T-helper 22 cell (primary cell): ENCODE measurements around the gene ACP5.

Source experiments
- DNase-seq: peaks from one replicate; pipeline ENCODE4 v3.0.0-alpha.2; 2020; ENCODE audit warnings: low read depth

ACP5 gene

DNA sequence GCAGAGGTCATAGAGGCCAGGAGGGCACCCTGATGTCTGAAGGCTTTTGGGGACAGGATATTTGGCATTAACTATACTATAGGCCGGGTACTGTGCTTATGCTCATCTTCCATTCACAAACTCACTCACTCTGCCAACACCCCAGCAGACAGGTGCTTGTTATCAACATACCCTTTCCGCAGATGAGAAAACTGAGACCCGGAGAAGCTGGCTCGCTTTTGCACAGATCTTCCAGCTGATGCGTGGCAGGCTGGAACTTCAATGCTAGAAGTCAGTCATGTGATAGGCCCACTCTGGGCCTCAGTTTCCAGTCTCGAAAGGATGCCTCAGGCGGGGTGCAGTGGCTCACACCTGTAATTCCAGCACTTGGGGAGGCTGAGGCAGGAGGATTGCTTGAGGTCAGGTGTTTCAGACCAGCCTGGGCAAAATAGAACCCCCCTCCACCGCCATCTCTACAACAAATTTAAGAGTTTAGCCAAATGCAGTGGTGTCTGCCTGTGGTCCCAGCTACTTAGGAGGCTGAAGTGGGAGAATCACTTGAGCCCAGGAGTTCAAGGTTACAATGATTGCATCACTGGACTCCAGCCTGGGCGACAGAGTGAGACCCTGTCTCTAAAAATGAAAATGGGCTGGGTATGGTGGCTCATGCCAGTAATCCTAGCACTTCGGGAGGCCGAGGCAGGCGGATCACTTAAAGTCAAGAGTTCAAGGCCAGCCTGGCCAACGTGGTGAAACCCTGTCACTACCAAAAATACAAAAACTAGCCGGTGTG lies 29.3 kb downstream of the ACP5 start:
- no peak for DNase-seq

DNA sequence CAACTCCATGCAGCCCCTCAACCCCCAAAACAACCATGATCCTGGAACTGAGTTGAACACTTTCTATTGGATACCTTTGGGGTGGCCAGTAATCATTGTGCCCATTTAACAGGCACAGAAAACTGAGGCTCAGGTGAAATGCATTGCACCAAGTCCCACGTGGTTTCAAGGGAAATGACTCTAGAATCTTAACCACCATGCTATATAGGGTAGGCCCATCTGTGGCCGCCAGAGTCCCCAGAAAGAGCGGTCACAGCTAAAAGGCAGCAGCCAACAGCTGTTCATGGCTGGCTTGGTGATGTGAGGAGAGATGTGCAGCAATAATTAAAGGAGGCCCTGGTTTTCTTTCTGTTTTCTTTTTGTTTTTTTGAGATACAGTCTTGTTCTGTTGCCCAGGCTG lies 36.2 kb downstream of the ACP5 start:
- no peak for DNase-seq

DNA sequence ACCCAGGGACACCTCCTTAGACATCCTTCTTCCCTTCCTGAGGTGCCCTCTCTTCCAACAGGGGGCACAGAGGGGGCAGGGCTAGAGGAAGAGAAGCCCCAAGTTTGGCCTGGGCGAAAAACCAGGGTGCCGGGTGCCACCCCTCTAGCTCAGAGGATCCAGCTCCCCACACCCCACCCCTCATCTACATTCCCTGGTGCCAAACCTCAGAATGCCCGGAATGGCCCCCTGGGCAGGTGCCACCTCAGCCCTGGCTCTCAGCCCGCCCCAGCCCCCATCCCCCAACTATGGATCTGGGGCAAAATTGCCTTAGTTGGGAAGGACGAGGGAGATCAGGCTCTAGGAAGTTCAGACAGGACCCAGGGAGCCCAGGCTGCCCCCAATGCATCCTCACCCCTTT lies 36.8 kb downstream of the ACP5 start:
- no peak for DNase-seq

DNA sequence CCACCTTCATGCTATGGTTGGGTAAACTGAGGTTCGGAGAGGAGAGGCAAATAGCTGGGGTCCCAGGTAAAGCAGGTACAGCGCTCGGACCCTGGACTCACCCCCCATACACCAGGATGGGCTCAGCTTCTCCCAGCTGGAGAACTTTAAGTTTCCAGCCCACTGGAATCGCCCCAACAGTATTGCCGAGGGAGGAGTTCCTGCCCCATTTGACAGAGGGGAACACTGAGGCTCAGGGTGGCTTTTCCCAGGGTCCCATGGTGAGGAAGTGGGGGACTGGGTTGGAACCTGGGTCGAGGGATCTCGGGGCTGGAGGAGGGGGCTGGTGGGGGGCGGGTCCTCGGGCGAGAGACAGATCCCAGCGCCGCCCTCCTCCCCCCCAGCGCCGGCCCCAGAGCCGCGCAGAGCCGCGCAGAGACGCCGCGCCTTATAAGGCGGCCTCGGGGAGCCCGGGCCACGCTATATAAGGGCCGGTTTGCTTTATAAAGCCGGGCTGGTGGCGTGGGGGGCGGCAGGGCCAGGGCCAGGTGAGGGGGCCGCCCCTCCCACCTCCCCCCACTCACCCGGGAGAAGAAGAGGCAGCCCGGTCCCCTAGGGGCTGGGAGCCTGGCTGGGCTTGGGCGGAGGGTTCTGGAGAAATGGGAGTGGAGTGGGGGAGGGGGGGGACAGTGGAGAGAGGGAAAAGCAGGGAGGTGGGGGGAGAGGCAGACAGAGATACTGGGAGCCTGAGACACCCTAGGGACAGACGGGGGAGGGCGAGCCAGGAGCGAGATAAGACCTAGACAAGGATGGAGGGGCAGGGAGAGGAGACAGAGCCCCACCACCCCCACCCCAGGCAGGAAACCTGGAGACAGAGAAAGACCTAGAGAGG lies 37.7 kb downstream of the ACP5 start:
- no peak for DNase-seq

DNA sequence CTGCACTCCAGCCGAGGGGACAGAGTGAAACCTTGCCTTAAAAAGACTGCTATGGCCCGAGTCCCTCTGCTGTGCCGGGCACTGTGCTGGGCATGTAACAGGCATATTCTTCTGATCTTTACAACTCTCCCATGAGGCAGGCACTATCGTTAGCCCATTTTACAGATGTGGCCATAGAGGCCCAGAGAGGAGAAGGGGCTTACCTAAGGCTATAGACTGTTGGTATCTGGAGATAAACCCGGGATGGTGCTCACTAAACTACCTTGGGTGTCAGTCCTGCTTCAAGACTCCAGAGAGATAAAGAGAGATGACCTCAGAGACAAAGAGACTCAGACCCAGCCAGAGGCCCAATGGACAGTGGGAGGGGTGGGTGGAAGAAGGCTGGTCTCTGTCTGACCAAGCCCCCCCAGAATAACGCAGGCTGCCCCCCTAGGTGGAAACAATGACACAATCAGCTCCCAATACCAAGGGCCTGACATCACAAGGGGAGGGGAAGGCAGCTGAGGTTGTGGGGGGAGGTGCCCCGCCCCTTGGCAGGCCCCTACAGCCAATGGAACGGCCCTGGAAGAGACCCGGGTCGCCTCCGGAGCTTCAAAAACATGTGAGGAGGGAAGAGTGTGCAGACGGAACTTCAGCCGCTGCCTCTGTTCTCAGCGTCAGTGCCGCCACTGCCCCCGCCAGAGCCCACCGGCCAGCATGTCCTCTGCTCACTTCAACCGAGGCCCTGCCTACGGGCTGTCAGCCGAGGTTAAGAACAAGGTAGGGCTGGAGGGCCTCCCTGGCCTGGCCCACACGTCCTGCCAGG lies 39.0 kb downstream of the ACP5 start, which contains the start of gene CNN1:
TSS of gene CNN1 (plus strand) at position 620 of the 805 bp plus-strand sequence. CDS start at position 697, 77 bp downstream.
- DNase-seq: no peak

DNA sequence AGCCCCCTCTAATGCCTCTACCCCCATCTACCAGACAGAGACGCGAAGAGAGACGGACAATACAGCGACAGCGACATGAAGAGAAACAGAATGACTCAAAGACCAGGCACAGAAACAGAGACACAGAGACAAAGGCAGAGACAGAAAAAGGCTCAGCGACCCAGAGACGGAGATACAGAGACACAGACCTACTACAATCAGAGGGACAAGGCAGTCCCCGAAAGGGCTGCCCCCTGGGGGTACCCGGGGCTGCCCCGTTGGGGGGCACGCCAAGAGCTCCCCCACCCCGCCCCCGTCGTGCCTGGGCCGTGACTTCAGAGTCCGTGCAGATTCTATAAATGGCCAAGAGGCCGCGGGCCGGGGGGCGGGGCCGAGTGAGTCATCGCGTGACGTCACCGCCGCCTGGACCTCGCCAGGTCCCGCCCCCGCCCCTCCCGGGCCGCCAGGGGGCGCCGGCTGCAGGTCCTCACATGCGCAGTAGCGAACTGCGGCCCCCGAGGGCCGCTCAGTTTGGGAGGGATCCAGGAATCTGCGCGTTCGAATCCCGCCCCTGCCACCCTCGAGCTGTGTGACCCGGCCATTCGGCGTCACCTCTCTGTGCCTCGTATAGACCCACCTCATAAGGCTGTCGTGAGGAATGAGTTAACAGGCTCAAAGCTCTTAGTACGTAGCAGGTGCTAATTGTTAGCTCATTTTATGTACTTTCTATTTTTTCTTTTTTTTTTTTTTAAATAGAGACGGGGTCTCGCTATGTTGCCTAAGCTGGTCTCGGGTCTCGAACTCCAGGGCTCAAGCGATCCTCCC lies 41.5 kb downstream of the ACP5 start:
- peak; percentile 58 for DNase-seq

DNA sequence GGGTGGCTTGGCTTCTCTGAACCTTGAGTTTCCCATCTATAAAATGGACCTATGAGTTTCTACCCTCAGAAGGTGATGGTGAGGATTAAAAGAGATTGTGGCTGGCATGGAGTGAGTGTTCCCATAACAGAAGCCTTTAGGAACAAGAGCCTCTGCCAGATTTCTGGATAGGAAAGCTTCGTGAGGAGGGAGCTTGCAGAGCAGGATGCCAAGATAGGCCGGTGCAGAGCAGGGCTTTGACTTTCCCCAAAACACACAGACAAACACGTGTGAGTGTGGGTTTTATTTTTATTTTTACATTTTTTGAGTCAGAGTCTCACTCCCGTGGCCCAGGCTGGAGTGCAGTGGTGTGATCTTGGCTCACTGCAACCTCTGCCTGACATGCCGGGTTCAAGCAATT lies 42.5 kb downstream of the ACP5 start:
- no peak for DNase-seq

DNA sequence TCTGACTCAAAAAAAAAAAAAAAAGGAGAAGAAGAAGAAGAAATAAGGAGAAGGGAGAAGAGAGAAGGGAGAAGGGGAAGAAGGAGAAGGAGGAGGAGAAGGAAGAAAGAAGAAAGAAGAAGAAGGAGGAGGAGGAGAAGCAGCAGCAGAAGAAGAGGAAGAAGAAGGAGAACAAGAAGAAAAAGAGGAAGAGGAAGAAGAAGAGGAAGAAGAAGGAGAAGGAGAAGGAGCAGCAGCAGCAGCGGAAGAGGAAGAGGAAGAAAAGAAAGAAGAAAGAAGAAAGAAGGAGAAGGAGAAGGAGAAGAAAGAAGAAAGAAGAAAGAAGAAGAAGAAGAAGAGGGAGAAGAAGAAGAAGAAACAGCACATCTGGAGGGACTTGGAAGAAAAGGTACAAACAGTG lies 42.9 kb downstream of the ACP5 start:
- DNase-seq: no peak

DNA sequence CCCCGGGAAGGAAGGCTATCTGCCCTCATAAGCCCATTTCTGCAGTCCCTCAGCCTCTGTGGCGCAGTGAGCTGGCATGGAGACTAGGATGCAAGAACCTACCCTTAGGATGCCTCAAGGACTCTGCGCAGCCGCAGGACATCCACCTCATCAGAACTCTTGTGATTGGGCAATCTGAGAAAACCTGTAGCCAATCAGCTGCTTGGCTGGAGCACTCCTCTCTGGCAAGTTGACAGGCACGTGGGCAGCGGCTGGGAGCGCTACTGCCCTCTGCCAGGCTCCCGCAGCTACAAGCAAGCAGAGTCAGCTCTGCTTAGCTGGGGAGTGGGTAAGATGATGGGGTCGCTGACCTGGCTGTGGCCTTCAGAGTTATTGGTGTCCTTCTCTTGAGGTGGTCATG lies 47.0 kb downstream of the ACP5 start:
- no peak for DNase-seq

DNA sequence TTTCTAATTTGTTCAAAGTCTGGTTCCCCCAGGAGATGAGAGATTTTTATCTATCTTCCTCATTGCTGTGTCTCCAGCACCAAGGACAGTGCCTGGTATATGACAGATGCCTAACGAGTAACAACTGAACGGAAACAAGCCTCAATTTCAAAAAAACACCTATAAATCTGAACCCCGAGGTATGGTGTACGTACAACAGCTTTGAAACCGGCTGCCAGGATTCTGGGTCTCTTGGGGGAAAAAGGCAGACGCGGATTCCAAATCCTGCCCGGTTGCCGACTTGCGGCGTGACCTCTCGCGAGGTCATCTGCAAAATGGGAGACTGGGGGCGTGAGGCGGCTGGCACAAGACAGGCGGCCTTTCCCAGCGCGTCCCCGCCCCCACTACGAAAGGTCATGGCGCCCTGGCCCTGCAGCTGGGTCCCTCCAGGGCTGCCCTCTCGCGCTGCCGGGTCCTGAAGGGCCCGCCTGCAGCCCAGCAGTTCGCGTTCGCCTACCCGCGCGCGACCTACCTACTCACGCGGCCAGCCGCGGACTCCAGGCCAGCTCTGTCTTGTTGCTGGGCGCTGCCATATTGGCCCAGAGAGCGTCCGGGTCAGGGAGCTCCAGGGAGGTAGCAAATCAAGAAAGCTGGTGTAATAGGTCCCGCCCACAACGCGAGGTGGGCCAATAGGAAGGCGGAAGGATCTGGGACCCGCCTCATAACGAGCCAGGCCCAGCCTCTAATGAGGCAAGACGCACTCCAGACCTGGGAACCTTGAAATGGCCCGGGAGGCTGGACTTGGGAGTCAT lies 48.7 kb downstream of the ACP5 start, which contains the start of gene ECSIT:
TSS of gene ECSIT (minus strand) at position 584 of the 791 bp plus-strand sequence. CDS start 9,964 bp downstream, outside the sequence.
- peak; percentile 80 for DNase-seq
